NCI-H1930 (cell line): ENCODE data around the gene PRLR.
A peak's percentile ranks its signal among the peaks of the same experiment; 100 is the strongest.

Experiments
- DNase-seq, 2 experiments: peaks; one replicate each; lab custom pipeline; 2025; lab: John Stamatoyannopoulos, UW

PRLR gene

DNA sequence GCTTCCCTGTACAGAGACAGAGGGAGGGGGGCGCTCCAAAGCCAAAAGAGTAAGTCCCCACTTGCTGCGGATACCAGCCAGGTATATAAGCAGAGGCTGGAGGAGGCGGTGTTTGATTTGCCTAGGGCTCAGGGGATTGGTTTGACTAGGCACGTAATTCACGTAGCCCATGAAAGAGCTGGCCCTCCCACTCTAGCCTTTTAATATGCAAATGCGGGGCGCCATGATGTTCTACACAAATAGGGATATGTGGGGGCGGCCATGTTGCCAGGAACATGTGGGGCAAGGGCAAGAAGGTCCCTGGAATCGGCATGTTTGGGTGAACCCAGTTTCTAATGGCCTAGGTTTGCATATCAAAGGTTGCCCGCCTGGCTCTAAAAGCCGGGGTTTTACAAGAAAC, 3.3 kb upstream of the PRLR start:
- DNase-seq, result no peak

DNA sequence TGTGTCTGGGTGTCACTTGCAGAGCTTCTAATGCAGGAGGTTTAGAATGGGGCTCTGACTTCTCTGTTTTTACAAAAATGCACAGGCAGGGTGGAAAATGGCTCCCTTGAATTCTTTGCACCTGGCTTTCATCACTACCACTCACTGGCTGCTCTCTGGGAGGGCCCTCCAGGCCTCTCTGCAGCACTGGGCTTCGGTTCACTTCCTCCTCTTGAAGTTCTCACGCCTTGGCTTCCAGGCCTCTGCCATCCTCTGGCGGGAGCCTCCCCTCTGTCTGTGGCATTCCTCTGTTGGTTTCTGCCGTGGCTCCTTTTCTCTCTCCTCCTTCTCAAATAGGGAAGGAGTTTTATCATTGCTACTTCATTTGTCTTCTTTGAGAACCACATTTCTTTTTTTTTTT, 2.8 kb upstream of the PRLR start:
- no peak for DNase-seq

DNA sequence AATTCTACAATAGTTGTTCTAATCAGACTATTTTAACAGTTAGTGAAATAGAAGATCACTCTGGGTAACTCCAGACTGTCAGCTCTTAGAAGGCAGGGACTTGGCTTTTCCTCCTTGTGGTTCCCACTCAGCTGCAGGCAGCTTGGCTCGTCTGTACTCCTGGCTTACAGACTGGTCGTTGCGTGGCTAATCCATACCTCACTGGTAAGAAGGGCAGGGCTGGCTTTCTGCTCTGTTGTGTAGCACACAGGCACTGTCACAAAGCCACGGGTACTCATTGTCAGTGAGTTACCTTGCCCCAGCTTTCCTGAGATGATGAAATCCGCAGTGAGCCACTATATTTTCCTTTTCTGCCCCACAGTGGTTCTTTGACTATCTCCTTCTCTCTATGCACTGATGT, 1.8 kb upstream of the PRLR start:
- no peak for DNase-seq

DNA sequence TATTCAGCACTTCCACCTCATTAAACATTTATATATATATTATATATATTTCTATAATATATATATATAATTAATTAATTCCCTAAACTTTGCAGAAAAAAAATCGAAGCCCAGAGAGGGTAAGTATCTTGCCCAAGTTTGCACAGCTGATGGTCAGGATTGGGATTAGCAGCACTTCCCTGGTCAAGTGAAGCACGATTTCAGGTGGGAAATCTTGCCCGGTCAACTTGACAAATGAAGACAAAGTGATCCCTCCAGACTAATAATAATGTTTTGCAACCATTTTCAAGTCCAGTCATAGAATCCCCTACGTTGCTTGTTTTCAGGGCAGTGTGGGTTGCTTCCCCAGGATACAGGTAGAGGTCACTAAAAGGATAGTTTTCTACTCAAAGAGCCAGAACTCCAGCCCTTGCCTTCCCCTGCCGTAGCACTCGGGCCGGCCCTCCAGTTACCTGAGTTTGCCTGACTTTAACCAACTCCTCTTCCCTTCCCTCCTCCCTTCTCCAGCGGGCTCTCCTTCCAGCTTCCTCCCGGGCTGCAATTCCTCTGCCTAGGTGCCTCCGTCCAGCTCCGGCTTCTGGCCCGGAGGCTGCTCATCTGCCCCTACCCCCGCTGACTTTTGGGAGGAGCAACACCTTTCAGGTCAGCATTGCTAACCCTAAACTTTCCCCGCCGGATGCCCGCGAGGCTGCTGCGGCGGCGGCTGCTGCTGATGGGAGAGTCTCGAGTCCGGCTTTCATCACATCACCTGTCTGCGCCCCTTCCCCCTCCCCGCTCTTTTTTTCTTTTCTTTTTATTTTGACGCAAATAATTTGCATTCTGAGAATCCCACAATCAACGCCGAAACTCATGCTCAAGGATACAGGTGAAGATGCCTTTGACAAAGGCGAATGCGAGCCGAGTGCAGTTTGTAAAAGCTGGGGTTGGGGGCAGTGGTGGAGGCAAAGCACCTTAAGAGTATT, 930 bp downstream of the PRLR start:
- peak in 1 of 2 experiments; percentile 29 for DNase-seq

DNA sequence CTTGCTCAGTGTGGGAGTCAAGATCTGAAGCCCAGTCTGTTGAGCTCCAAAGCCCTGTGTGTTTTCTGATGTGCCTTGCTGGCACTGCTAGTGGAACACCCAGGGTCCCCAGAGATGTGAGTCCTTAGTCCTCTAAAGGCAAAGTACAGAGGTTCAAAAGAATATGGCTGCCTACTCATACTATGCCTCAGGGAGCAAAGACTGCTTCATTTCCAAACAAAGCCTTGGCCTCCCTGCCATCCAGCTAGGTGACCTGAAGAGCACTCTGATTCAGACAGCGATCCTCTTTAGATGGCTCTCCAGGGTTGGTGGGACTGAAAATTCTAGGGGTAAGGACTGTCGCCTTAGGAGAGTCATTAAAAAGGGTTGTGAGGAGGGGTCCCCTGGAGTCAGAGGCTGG, 2.0 kb downstream of the PRLR start:
- DNase-seq, result no peak

DNA sequence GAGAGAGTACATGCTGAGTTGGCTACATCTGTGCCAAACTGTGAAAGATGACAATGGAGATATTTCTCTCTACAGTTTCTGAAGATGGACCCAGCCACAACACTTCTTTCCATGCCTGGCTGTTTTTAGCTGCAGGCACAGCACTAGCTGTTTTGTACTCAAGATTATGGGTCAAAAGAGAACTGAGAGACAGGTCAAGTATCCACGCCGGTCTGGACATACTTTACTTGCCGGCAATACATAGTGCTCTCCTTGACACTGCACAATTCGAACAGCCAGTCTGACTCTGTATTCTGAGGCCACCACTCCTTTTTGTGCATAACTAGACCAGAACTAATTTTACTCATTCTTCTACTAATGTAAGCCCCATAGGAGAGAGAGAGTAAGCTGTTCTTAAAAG, 2.6 kb downstream of the PRLR start:
- no peak for DNase-seq

DNA sequence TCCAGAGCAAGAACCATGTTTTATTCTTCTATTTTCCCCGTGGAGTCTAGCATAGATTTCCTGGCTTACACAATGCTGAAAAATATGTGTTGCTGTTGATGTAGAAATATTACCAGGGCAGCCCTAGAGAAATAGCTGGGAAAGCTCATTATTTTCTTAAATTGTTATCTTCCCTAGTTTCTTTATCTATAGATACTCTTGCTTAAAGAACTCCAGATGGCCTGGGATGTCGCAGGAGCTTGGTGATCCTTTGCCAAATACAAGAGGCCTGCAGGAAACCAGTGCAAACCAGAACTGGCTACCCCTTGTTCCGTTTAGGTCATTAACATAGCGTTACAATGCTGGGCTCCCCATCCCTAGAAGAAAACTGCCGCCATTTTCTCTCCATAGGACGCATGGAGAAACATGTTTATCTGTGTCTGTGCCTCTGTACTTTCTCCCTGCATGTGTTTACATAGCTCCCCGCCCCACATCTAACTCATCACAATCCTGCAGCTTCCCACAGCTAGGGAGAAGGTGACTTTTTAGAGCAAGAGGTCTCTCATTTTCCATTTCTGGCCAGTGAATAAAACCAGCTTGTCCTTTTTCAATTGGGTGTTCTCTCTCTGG, 6.4 kb downstream of the PRLR start:
- DNase-seq, result no peak

DNA sequence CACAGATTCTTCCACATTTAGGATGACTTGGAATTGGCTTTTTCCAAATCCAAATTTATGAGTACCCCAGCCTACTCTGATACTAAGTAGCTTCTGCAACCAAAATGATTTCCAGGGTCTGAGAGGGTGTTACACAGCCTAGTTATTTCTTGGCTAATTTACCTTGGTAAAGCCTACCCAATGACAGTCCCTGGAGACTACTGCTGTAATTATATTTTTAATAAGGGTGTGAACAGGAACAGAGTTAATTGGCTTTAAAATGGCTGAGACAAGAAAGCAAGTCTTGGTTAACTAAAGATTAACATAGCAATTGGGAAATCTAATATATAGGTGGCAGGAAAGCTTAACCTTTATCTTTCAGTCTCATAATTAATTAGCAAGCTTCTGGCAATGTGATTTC, 9.3 kb downstream of the PRLR start:
- DNase-seq, result no peak

DNA sequence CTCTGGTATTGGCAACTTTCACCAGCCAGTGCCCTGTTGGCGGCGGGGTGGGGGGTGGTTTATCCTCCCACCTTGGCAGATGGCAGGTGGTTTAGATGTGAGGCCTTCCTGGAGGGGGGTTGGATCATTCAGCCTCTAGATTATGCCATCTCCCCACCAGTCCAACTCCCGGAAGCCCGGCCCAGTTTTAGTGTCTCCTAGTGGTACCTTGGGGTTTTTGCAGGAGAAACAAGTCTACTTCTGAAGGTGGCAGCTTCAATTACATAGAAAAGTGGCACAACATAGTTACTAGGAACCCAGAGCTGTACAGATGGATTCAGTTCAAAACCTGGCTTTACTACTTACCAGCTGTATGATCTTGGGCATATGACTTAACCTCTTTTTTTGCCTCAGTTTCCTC, 11.3 kb downstream of the PRLR start:
- no peak for DNase-seq

DNA sequence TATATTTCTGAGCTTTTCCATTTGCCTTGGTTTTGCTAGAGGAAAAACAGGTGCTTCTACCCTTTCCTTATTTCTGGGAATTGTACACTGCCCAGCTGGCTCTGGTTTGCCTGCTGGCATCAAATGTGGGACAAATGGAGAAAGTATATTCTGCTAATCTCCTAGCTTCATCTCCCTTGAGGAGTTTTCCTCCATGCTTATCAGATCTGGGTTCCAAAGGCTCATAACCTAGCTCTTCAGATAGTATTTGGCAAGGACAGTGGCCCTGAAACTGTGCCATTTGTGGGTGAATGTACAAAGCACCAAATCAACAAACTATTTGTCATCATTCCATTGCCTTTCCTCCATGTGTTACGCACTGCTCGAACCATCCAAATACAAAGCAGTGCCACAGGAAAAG, 16.2 kb downstream of the PRLR start:
- DNase-seq, result no peak

DNA sequence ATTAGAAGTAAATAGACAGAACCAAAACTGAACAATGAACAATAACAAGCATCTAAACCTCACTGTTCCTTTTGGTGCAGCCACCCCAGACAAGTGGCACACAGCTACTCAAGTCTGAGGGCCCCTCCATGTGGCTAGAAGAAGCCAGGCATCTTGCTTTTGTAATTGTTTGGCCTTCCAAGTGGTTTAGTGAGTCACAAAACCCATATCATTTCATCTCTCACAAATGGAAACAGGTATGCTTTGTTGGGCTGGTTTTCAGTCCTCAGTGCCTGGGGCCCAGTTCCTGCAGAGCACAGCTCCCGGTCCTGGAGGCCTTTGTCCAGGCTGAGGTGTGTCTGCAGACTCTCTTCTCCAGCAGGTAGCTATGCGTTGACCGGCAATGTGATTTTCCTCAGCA, 16.7 kb downstream of the PRLR start:
- DNase-seq, result no peak

DNA sequence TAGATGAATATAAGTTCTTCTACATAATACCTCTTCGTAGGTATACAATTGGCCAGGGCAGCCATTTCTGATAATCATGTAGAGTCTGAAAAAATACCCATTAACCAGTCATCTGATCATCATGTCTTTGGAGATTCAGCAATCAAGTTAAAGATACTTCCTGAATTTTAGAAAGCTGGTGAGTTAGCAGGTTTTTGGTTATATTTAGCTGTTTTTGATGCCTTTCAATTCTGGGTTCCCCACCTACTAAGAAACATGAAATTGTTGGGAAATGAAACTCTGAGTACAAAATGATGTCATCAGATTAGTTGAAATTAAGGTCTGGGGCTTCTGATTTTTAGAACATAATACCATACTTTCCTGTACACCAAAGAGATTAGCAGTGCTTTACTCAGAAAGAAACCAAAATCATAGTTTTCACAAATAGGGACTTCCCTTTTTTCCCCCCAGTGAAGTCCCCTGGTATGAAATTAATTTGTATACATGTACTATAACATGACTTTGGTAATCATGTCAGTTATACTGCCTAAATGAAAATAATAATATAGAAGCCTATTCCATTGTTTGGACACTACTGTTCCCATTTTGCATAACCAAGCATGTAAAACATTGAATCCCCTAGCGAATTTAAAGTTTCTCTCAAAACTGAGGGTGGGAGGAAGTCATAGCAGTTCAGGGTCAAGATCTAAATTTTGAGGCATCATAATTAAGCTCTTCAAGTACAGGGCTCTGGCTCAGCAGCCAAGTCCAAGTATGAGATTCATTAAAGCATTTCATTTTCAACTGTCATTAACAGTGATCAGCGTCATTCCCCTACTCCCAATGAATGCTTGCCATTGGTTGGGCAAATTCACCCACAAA, 17.9 kb downstream of the PRLR start:
- DNase-seq, result no peak

DNA sequence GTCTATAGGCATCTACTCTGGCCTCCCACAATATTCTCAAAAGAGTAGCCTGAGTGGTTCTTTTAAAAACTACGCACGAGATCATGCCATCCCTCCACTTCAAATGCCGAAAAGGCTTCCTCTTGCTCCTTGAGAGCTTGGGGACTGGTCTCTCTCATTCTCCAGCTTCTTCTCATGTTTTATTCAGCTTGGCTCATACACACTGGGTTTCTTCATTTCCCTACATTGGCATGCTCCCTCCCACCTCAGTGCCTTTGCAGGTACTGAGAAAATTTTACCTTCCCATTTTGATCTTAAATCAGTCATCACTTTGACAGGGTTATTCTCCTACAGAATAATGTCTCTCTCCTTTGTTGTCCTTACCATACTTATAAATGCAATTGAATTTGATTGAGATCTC, 20.4 kb downstream of the PRLR start:
- no peak for DNase-seq

DNA sequence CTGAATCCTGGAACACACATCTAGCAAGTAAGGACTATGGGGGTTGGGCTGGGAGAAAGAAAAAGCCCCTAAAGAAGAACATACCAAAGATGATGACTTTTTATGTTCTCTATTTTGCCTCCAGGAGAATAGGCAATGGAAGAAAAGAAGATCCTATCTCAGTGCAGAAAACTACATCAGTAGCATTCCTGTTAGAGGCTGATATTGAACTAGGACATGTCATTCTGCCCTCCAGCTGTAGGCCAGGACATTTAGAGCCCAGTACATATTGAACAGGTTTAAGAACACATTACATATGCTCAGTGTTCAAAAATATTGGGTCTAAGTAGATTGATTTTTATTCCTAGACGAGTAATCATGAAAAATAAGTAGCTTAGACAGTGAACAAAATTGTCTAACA, 24.7 kb downstream of the PRLR start:
- no peak for DNase-seq

DNA sequence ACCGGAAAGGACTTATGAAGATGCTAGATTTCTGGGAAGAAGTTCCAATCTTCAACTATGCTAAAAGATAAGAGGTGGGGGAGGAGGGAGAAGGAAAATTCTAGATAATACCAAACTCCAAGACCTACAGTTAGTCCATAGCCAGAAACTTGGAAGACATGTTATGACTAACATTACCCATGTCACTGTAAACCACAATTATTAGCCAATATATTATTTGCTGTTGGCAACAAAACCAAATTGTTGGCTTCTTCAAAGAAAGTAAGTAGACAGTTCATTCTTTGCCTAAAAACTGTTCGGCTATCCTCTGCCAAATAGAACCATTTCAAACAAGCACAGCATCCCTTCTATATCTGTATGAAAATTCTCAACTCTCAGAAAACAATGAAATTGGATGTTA, 25.1 kb downstream of the PRLR start:
- no peak for DNase-seq

DNA sequence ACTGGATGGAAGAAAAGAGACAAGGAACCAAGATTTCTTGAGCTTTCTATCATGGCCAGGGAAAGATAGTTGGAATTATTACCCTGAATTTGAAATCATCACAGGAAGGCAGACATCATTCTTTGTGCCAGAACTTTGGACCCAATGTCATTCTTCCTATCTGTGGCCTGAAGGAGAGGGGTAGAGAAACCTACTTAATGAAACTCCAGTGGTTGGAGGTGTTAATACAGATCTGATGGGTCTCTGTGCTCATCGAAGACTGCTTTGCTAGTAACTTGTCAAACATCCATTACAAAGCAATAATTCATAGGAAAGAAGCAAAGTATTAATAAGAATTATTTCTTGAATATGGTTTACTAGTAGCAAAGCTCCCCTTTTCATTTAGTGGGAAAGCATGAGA, 26.9 kb downstream of the PRLR start:
- DNase-seq, result no peak

DNA sequence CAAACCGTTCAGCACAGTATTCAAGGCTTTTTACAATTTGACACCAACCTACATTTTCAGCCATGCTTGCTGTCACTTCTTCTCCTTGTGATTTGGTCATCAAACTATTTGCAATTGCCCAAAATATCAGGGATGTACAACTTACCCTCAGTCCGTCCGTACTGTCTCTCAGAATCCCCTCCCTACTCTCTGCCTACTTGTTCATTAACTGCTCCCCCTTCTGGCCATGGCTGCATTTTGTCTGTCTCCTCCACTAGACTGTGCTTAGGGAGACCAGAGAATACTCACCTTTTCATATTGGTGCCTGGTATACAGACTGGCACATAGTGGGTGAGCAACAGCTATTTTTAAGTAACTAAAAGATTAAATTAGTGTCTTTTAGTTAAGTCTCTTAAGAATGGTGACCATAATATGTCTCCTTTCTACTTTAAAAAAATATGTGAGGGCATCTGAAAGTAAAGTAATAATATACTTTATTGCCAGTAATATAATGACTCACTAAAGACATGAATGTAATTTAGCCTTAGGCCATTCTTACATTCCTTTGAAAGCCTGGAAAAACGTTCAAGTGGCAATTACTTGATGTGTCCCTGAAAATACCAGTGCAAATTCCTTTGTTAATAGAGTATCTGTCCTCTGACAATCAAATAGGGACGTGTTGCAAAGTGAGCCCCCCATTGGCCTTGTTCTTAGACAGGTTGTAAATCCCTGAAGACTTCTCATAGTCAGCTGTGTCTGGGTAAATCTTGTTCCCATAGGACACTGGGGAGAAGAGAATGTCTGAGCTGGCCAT, 27.8 kb downstream of the PRLR start:
- DNase-seq, result peak in 1 of 2 experiments; percentile 37

DNA sequence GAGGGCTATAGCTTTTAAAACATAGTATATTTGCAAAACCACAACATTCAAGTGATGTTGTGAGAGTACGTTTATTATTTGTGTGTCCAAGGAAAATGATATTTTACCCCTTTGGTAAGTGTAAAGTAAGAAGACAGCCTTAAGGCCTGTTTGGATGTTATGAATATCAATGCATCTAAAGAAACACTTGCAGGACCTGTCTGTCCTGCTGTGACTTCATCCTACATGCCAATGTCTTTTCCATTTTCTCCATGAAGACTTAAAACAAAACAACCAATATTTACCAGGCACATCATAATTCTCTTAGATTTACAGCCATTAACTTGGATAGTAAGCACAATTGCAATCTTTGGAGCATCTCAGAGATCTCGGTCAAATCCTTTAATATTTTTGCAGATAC, 29.0 kb downstream of the PRLR start:
- no peak for DNase-seq

DNA sequence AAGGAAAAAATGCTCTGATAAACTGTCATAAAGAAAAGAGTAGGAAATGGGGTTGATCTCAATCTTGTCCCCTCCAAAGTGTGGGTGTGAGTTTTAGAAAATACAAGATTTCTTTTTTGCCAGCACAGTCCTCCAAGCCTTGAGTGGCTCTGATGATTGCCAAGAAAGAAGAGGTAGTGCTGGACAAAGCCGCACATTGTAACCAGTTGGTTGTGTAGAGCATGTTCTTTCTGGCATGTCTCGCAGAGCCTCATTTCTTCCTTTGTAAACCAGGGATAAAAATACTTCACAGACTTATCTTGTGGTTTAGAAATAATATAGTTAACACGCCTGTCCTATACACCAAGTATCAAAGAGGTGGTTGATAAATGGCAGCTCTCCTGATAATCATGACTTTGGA, 30.4 kb downstream of the PRLR start:
- no peak for DNase-seq

DNA sequence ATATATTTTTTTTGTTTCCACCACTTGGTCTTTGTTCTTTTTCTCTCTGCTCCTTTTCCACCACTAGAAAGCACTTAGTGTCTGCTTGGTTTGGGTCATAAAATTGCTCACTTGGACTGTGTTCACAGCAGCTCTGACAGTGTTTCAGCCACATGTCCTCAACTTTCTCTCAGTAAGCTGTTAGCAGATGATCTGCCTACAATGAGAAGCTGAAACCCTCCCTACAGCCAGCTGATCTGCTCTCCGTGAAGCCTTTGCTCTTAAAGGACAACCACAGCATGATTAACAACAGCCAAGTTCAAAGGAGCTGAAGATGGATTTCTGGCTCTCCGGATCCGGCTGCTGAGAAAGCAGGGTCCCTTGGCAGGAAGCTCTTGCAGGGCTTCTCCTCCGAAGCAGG, 31.6 kb downstream of the PRLR start:
- no peak for DNase-seq

DNA sequence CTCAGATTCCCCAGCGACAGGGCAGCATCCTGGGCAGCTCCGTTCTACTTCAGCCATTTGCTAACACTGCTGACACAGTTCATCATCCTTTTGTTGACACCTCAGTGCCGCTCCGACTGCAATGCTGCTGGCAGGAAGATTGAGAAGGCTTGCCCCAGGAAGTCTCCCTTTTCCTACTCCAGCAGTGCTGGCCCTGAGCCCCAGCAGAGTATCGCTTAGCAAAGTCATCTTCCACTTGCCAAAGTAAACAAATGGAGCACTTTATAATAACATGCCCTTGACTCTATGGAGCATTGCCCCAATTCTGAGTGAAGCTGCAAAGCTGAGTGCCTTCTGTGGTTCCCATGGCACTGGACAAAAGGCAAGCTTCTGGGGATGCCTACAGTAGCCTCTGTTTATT, 32.2 kb downstream of the PRLR start:
- no peak for DNase-seq

DNA sequence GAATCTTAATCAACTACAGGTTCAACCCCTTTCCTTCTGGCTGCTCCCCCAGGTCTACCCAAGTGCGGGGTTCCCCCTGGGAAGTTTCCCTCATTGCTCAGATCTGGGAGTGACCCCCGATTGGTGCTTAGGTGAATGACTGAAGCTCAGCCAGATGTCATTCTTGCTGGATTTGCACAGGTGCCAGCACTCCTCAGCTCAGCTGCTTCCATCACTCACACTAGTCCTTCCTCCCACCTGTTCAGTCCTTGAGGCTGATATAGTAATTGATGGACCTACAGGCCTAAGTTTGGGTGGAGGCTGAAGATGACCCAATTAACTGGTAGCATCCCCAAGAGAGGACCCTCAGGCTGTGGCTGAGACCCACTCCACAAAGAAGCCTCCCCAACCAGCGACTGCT, 32.9 kb downstream of the PRLR start:
- no peak for DNase-seq
